ENCODE data around the gene WDR35.
"Not testable (repeated sequence)": the region's sequence is repeated elsewhere in the genome, so short reads cannot be mapped to it uniquely, and the experiment has no call there.

Gene WDR35

DNA sequence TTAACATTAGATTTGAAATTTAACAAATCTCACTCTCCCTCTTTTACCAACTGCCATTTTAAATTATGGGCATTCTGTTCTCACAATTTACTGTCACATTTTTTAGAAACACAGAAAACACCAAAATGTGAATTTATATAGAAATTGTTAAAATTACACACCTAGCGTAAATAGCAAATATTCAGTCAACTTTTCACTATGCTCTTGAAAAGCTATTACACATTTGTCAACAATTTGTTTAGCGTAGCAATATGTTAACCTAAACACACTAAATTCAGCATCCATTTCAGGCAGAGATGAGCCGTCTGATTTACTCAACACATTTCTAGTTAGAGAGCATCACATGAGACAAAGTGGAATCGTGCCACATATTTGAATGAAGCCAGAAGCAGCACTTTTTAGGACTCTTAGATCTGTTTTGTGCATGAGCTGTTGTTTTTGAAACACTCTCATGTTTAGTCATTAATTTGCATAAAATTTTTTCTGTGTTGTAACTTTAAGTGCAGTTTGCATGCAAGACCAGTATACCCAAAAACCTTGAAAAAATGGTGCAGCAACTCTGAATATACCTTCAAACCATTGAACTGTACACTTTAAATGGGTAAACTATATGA, 96.3 kb downstream of the WDR35 start:
- DNase-seq (ENCODE audit: low spot score): no peak

DNA sequence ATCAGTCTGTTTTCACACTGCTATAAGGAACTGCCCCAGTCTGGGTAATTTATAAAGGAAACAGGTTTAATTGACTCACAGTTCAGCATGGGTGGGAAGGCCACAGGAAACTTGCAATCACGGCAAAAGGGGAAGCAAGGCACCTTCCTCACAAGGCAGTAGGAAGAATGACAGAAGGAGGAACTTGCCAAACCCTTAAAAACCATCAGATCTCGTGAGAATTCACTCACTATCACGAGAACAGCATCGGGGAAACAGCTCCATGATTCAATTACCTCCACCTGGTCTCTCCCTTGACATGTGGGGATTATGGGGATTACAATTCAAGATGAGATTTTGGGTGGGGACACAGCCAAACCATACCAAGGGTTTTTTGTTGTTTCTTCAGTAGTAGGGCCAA, 97.9 kb downstream of the WDR35 start:
- not testable (repeated sequence) for DNase-seq (ENCODE audit: low spot score)

DNA sequence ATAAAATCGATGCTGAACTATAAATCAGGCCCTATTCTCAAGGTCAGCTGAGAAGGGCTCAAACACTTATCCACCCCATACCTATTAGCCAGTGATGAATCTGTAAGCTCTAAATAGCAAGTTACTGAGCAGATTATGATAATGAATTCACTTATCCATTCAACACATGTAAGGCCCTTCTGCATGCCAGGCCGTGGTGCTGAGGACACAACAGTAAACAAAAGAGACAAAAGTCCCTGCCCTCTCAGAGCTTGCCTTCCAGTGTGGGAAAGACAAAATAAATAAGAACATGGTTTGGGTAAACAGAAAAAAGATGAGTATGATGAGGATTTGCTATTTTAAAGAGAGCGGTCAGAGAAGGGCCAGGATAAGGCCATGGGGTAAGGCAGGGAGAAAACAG, 99.8 kb downstream of the WDR35 start:
- no peak for DNase-seq (ENCODE audit: low spot score)

DNA sequence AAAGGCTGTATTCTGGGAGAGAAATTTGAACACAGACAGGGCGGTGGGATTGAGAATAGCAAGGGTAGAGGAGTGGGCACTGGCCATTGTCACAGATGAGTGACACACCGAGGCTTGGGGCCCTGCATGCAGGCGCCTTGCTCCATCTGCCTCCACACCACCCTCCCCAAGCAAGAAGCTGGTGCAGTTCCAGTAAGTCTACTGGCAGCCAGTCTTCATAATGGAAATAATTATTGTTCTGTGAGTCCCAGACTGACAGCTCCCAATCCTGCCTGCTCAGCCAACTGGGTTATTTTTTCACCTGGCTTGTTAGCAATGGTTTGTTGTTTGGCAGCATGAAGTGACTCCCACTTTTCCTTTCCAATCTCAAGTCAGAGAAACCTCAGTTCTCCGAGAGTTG, 101.1 kb downstream of the WDR35 start:
- DNase-seq (ENCODE audit: low spot score): no peak

DNA sequence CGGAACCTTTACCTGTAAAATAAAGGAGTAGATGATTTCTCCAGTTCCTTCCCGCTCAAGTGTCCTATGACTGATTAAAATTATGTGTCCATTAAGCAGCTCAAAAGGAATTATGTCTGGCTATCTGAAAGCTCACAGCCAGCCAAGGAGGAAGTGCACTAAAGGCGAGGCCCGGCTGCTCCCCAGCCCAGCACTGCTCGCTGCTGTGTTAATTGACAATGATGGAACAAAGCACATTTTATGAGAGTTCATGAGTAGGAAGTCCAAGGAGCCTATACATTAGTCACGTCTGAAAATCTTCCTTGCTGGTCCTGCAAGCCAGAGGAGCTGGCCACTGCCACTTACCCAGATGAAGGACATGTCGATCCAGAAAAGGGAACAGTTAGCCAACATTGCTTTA, 102.4 kb downstream of the WDR35 start:
- no peak for DNase-seq (ENCODE audit: low spot score)

DNA sequence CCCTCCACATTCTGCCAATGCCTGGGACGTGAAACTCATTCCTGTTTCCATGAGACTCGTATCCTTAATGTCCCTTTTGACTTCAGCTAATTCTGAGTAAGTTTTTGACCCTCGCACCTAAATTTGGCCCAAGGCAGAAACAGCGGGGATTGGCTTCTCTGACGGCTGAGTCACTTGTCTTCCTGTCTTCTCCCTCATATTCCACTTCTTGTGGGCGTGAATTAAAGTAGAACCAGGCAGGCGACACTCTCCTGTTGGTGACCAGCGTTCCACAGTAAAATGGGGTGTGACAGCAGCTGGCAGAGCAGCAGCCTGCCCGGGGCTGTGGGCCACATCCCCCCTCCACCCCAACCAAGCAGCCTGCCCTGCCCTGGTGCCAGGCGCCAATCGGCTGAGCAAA, 103.6 kb downstream of the WDR35 start:
- no peak for DNase-seq (ENCODE audit: low spot score)

DNA sequence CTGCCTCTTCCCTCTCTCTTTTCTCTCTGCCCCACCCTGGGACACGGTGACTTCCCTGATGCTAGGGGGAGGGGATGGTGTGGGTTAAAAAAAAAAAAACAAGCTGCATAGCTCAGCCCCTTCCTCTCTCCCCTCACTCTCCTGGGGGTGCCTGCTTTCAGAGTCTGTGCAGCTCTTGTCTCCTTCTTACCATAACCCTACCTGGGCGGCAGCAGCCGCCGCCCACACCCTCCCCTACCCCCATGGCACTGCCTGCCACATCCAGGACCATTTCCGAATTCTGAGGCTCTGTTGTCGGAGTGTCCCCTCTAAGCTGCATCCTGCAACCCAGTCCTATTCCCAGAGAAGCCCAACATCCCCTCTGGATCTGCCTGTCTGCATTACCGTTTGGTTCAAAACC, 104.1 kb downstream of the WDR35 start:
- DNase-seq (ENCODE audit: low spot score): no peak

DNA sequence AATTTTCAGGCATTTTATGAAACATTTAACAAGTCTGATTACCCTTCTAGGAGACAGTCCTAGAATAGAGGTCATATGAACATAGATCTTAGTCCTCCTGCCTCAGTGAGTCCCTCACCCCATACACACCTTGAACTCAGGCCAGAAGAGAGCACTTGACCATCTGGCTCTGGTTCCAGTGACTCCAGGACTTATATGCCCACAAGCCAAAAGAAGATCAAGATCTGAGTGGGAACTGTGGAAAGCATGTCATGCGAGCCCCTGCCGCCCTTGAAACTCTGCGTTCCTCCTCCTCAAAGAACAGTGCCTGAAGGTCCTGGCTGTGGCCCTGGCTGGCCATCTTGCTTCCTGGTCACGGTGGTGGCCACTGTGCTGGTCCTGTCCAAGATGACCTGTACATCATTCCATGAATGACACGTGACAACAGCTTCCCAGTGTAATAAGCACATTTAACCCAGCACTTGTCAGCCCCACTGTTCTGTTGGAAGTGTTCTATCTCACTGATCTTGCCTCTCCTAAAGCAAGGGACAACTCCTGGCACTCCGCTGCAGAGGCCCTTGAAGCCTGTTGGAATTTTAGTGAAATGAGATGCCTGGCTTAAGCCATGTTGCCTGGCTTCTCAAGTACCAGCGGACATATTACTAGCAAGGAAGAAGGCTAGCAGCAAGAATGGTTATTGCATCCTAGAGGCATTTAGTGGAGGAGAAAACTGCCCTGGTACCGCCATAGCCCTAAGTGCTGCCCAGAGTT, 105.8 kb downstream of the WDR35 start:
- DNase-seq (ENCODE audit: low spot score): no peak

DNA sequence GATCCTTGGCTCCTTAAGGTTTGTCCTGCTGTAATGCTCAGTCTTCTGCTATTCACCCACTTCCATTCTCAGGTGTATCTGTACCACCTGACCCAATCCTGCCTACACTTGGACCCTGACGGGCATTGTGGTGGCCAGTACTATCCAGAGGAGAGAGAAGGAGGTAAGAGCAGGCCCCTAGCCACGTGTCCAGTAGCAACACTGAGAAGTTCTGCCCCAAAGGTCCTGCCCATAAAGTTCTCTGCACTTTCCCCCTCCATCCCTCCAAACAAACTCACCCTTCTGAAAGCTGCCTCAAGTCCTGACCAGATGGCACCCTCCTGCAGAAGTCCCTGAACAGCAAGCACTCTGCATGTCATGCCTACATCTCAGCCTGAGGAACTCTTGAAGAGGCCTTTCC, 106.4 kb downstream of the WDR35 start:
- DNase-seq (ENCODE audit: low spot score): no peak

DNA sequence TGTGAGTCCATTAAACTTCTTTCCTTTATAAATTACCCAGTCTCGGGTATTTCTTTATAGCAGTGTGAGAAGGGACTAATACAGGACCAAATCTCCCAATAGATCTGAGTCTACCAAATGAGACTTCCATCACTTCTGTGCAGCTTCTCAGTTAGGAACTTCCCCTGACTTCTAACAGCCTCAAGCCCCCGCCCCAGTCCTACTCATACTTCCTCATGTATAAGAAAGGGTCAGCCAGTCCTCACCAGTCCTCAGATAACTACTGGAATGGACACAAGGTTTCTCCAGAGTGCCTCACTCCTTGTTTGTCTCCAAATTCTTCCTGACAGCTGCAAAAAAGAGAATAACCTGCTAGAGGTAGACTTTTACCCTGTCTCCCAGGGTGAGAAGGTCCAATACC, 107.6 kb downstream of the WDR35 start:
- DNase-seq (ENCODE audit: low spot score): no peak

DNA sequence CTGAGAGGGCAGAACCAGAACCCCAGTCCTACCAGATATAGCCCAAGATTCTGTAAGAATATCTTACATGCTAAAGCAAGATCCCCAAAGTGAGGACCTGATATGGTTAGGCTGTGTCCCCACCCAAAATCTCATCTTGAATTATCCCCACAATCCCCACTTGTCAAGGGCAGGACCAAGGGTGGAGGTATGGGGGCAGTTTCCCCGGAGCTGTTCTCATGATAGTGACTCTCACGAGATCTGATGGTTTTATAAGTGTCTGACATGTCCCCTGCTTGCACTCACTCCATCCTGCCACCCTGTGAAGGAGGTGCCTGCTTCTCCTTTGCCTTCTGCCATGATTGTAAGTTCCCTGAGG, 108.0 kb downstream of the WDR35 start:
- DNase-seq (ENCODE audit: low spot score): no peak

DNA sequence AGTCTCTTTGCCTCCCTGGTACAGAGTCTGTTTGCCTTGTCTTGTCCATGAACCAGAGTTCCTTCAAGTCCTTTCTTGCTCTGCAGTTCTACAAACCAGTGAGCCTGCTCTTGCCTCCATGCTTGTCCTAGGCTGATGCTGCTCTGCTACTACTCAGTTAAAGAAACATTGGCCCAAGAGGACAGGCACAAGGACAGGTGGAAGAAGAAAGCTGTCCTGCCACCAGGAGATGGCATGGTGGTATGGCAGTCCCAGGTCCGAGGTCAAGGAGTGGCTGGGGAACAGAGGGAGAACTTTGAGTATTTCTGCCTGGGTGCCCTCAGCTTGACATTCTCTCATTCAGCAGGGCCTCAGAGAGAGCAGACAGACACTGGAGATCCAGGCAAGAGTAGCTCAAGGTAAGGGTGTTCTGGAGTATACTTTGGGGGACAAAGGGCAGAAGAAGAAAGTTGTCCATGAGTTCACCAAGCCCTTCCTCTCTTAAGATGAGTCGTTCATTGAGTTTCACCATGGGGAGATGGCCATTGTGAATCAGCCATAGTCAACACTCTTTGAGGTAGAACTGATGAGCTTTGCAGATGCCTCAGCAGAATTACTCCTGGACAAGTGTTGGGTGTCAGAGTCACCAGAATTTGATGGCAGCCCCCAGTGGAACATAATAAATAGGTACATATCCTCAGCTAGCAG, 108.5 kb downstream of the WDR35 start:
- DNase-seq (ENCODE audit: low spot score): no peak

DNA sequence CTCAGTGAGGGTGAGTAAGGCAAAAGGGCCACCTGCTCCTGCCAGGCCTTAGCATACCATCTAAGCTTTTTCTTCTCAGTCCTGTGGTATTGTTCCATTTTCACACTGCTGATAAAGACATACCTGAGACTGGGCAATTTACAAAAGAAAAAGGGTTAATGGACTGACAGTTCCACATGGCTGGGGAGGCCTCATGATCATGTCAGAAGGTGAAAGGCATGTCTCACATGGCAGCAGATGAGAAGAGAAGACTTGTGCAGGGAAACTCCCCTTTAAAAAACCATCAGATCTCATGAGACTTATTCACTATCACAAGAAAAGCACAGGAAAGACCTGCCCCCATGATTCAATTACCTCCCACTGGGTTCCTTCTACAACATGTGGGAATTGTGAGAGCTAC, 109.7 kb downstream of the WDR35 start:
- not testable (repeated sequence) for DNase-seq (ENCODE audit: low spot score)

DNA sequence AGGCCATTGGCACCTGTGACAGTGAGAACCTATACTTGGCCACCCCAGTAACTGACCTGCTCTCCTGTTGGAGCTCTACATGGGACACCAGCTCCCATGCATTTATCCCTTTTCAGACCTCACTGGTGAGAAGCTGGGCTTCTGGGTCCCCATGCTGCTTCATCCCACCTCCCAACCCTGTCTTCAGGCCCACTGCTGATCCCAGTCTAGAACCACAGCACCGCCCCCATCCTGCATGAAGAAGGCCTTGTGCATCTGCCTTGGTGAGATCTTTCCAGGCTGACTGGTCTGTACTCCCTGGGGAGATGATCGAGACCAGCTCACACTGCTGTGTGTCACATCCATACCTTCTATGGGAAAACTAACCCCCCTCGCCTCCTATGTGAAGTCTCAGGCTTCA, 110.8 kb downstream of the WDR35 start:
- no peak for DNase-seq (ENCODE audit: low spot score)

DNA sequence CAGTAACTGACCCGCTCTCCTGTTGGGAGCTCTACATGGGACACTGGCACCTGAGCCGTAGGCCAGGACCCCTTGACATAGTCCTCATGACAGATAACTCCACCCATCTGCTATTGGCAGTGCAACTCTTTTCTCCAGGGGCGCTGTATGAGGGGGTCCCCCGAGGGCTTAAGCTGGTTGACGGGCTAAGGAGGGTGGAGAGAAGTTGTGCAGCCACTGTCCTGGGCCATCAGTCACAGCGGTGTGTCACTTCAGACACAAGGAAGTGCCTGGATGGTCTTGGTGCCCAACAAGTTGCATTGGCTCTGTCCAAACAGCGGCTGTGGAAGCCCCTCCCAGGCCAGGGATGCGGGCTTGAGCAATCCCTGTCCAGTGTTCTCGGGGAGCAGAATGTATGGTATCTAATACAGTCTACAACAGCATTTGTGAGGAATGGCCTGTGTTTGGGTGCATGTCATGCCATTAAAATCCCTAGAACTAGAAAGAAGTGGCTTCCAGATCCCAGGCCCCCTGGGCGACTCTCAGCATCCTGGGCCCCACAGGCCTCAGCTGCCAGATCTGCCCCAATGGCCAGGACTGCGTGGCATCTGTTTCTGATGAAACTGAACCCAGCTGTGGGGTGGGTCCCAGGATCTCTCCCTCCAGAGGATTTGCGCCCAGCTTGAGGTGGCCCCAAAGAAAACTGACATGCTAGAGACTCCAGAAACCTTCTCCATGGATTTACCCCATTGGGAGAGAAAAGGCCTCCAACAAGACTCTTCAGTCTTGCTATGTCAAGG, 111.4 kb downstream of the WDR35 start:
- no peak for DNase-seq (ENCODE audit: low spot score)

DNA sequence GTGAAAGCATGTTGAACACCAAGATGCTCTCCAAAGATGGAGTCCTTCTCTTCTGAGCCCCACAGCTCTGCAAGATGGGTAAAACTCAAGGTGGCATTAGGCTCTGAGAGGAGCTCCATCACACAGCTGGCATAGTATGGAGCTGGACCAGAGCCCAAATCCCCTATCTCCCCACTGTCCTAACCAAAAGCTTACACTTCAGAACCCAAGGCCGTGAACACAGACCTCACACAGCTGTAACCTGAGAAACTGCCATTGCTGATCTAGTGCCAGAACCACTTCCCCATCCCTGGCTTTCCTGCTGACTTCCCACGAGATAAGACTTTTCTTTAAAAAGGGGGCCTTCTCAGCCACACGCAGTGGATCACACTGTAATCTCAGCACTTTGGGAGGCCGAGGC, 113.2 kb downstream of the WDR35 start:
- no peak for DNase-seq (ENCODE audit: low spot score)

DNA sequence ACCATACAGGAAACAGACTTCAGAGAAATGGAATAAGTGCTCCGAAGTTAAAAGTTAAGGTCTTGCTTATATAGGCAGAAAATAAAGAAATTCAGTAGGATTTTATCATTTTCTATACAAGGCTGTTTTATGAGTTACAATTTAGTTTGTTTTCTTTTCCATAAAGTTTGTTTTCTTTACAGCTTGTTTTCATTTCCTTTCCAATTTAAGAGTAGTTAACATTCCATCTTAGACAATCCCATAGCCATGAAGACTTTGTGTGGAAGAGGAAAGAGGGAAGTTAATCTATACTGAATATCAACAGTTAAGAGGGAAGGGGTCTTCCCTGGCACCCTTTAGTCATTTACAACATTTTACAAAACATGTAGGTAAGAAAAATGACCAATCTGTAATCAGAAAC, 114.6 kb downstream of the WDR35 start:
- DNase-seq (ENCODE audit: low spot score): no peak

DNA sequence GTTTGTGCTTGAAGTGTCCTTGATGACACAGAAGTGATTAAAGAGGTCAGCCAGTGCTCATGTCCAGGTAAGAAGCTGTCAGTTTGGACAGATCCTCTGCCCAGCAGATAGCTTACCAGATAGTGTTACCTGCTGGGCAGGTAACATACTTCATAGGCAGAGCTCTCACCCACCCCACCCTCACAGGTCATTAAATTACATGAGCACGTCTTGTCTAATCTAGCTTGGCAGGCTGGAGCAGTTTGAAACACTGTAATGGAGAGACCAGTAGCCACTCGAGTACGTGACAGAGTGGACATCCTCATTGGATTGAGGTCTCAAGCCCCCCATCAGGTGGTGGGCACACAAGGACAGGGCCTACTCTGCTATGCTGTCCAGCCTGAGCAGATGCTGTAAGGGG, 115.2 kb downstream of the WDR35 start:
- DNase-seq (ENCODE audit: low spot score): no peak

DNA sequence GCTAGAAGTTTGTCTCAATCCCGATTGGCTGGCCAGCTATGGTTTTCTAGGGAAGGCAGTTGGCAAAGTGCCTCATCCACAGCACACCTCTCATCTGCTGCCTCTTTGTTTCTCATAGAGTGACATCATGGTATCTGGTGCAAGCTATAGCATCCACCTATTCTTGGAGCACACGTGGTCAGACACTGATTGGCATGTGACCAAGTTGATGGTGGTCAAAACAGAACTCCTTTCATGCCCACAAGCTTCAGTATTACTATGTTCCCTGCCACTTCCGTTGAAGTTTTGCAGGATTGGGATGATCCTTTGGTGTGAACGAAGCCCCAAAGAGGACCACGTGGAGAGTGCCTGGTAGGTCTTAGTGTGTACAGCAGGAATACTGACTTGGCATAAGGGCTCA, 116.9 kb downstream of the WDR35 start:
- no peak for DNase-seq (ENCODE audit: low spot score)

DNA sequence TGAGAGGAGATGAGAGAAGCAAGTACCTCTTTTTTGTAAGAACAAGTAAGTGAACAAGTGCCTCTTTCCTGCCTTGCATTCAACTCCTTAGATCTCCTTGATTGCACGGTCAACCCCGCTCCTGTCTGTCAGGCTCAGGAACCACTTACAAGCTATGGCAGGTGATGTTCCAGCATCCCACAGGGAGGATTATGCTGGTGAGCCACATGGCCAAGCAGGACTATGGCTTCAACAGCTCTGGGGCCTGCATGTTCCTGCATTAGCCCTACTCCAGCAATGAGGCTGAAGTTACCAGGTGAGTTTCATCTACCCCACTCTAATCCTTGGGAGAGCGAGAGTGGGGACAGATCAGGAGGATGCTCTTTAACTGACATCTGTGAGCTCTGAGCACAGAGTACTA, 117.6 kb downstream of the WDR35 start:
- DNase-seq (ENCODE audit: low spot score): no peak

DNA sequence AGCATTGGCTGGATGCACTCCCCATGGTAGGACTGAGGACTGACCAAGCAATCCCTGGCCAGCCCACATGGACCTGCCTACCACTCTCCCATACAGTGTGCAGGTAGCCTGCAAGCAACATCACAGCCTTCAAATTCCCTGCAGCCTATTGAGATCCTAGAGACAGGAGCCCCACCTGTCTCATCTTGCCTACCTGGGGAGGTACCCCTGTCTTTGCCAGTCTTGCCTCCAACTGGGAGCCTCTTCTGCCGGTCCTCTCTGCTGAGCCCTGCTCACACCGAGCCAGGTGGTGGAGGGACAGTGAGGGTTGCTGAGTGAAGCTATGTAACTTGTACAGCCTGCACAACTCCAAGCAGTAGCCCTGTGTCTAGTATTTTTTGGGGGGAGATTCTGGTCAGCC, 118.1 kb downstream of the WDR35 start:
- no peak for DNase-seq (ENCODE audit: low spot score)

DNA sequence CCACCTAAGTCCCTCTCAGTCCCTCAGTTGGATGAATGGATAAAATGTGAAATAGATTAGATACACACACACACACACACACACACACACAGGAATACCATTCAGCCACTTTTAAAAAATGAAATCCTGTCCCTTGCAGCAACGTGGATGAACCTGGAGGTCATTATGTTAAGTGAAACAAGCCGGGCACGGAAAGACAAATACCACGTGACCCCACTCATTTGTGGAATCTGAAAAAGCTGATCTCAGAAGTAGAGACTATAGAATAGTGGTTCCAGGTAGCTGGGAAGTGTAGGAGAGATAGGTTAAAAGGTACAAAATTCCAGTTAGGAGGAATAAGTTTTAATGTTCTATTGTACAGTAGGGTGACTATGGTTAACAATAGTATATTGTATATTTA, 119.1 kb downstream of the WDR35 start:
- no peak for DNase-seq (ENCODE audit: low spot score)
